ENCODE data around the gene PFKFB3.
"Not testable (repeated sequence)": the region's sequence is repeated elsewhere in the genome, so short reads cannot be mapped to it uniquely, and the experiment has no call there.

PFKFB3 gene

GRCh38 chr10:6178581-6178980, 24.2 kb upstream of the PFKFB3 start:
- no peak for DNase-seq (ENCODE audit: low read depth)

GRCh38 chr10:6179078-6179477, 23.7 kb upstream of the PFKFB3 start:
- DNase-seq (ENCODE audit: low read depth): no peak

- no peak for DNase-seq (ENCODE audit: low read depth)
These were observed 22.1 kb upstream of the PFKFB3 start for GRCh38 chr10:6180480-6181110.

- DNase-seq (ENCODE audit: low read depth): no peak
These were observed 21.5 kb upstream of the PFKFB3 start for GRCh38 chr10:6181249-6181648.

- no peak for DNase-seq (ENCODE audit: low read depth)
These were observed 20.2 kb upstream of the PFKFB3 start for GRCh38 chr10:6182454-6183098.

- no peak for DNase-seq (ENCODE audit: low read depth)
These were observed 17.6 kb upstream of the PFKFB3 start for GRCh38 chr10:6185039-6185716.

- no peak for DNase-seq (ENCODE audit: low read depth)
These were observed 15.9 kb upstream of the PFKFB3 start for GRCh38 chr10:6186894-6187256.

GRCh38 chr10:6187278-6187677, 15.5 kb upstream of the PFKFB3 start:
- no peak for DNase-seq (ENCODE audit: low read depth)

GRCh38 chr10:6190033-6190432, 12.7 kb upstream of the PFKFB3 start:
- DNase-seq (ENCODE audit: low read depth): not testable (repeated sequence)

- no peak for DNase-seq (ENCODE audit: low read depth)
These were observed 11.6 kb upstream of the PFKFB3 start for GRCh38 chr10:6191147-6191546.

GRCh38 chr10:6191569-6191968, 11.2 kb upstream of the PFKFB3 start:
- no peak for DNase-seq (ENCODE audit: low read depth)

- DNase-seq (ENCODE audit: low read depth): not testable (repeated sequence)
These were observed 9.4 kb upstream of the PFKFB3 start for GRCh38 chr10:6193342-6193741.

GRCh38 chr10:6194311-6194710, 8.4 kb upstream of the PFKFB3 start:
- no peak for DNase-seq (ENCODE audit: low read depth)

GRCh38 chr10:6195376-6195775, 7.4 kb upstream of the PFKFB3 start:
- no peak for DNase-seq (ENCODE audit: low read depth)

GRCh38 chr10:6195846-6196245, 6.9 kb upstream of the PFKFB3 start:
- DNase-seq (ENCODE audit: low read depth): no peak

GRCh38 chr10:6196524-6196923, 6.2 kb upstream of the PFKFB3 start:
- not testable (repeated sequence) for DNase-seq (ENCODE audit: low read depth)

GRCh38 chr10:6197321-6197720, 5.4 kb upstream of the PFKFB3 start:
- no peak for DNase-seq (ENCODE audit: low read depth)

GRCh38 chr10:6198171-6198570, 4.6 kb upstream of the PFKFB3 start:
- no peak for DNase-seq (ENCODE audit: low read depth)

GRCh38 chr10:6199131-6199733, 3.5 kb upstream of the PFKFB3 start:
- no peak for DNase-seq (ENCODE audit: low read depth)

- DNase-seq (ENCODE audit: low read depth): no peak
These were observed 2.3 kb upstream of the PFKFB3 start for GRCh38 chr10:6200440-6200733.

- no peak for DNase-seq (ENCODE audit: low read depth)
These were observed 1.8 kb upstream of the PFKFB3 start for GRCh38 chr10:6200734-6201515.

- DNase-seq (ENCODE audit: low read depth): peak; percentile 60
These were observed 1.2 kb upstream of the PFKFB3 start for GRCh38 chr10:6201516-6201975.
